H9 (cell line): ENCODE data around the gene MED15. TPM values are rescaled to one million over a fixed set of nuclear protein-coding genes. Genes with fewer than 3 reads are reported as not detected.
"Not testable (repeated sequence)": the region's sequence is repeated elsewhere in the genome, so short reads cannot be mapped to it uniquely, and the experiment has no call there.

ENCODE experiments used
- DNase-seq: peaks from one replicate; pipeline ENCODE4 v3.0.0-alpha.2; 2017
- H2AFZ ChIP-seq: one replicate; pipeline ENCODE4 v1.6.1; 2013; ENCODE audit warnings: mild to moderate bottlenecking, low read length, control low read depth, moderate library complexity
- H2AK5ac ChIP-seq: 2 replicates; pipeline ENCODE4 v1.6.1; 2013; ENCODE audit warnings: low read length, control low read depth, mixed read lengths; ENCODE audit not compliant: insufficient read length
- H2BK120ac ChIP-seq: one replicate; pipeline ENCODE4 v1.6.1; 2013; ENCODE audit warnings: low read depth, mild to moderate bottlenecking, low read length, control low read depth, inconsistent platforms; ENCODE audit not compliant: poor library complexity, severe bottlenecking
- H2BK12ac ChIP-seq: 2 replicates; pipeline ENCODE4 v1.6.1; 2013; ENCODE audit warnings: low read length, control low read depth, mixed read lengths, low read depth; ENCODE audit not compliant: insufficient read length
- H2BK15ac ChIP-seq: 2 replicates; pipeline ENCODE4 v1.6.1; 2013; ENCODE audit warnings: low read depth, low read length, control low read depth
- H2BK20ac ChIP-seq: one replicate; pipeline ENCODE4 v1.6.1; 2013; ENCODE audit warnings: low read depth, mild to moderate bottlenecking, low read length, control low read depth, inconsistent platforms; ENCODE audit not compliant: poor library complexity, severe bottlenecking
- H2BK5ac ChIP-seq: 2 replicates; pipeline ENCODE4 v1.6.1; 2013; ENCODE audit warnings: low read length, control low read depth, mixed read lengths; ENCODE audit not compliant: insufficient read length
- H3K14ac ChIP-seq: 2 replicates; pipeline ENCODE4 v1.6.1; 2013; ENCODE audit warnings: low read length, control low read depth; ENCODE audit not compliant: insufficient read depth
- H3K18ac ChIP-seq: 2 replicates; pipeline ENCODE4 v1.6.1; 2013; ENCODE audit warnings: low read depth, mild to moderate bottlenecking, mixed read lengths, low read length, control low read depth; ENCODE audit not compliant: insufficient read length
- H3K23ac ChIP-seq: 2 replicates; pipeline ENCODE4 v1.6.1; 2013; ENCODE audit warnings: low read length, control low read depth, mixed read lengths, low read depth; ENCODE audit not compliant: insufficient read length
- H3K23me2 ChIP-seq: 2 replicates; pipeline ENCODE4 v1.6.1; 2013; ENCODE audit warnings: low read depth, mild to moderate bottlenecking, mixed read lengths, low read length, control low read depth; ENCODE audit not compliant: insufficient read length, poor library complexity, severe bottlenecking
- H3K27ac ChIP-seq: 2 replicates; pipeline ENCODE4 v1.5.1; 2013; ENCODE audit warnings: low read length, control low read depth, mixed read lengths, low read depth; ENCODE audit not compliant: insufficient read length
- H3K27me3 ChIP-seq: 2 replicates; pipeline ENCODE4 v1.6.1; 2013; ENCODE audit warnings: low read length, control low read depth, inconsistent platforms; ENCODE audit not compliant: insufficient read depth
- H3K4ac ChIP-seq: 2 replicates; pipeline ENCODE4 v1.6.1; 2013; ENCODE audit warnings: low read depth, mild to moderate bottlenecking, control low read depth, inconsistent platforms, low read length, moderate library complexity
- H3K4me1 ChIP-seq: 2 replicates; pipeline ENCODE4 v1.6.1; 2013; ENCODE audit warnings: low read length, control low read depth, inconsistent platforms; ENCODE audit not compliant: insufficient read depth
- H3K4me2 ChIP-seq: 2 replicates; pipeline ENCODE4 v1.6.1; 2013; ENCODE audit warnings: low read length, control low read depth, mixed read lengths; ENCODE audit not compliant: insufficient read length, insufficient read depth
- H3K56ac ChIP-seq: 2 replicates; pipeline ENCODE4 v1.6.1; 2013; ENCODE audit warnings: low read depth, mild to moderate bottlenecking, mixed read lengths, low read length, control low read depth; ENCODE audit not compliant: insufficient read length
- H3K79me1 ChIP-seq: 2 replicates; pipeline ENCODE4 v1.6.1; 2013; ENCODE audit warnings: low read depth, mild to moderate bottlenecking, moderate library complexity, low read length, control low read depth, inconsistent platforms; ENCODE audit not compliant: insufficient read depth, poor library complexity, severe bottlenecking
- H3K79me2 ChIP-seq: 2 replicates; pipeline ENCODE4 v1.6.1; 2013; ENCODE audit warnings: low read length, control low read depth, inconsistent platforms; ENCODE audit not compliant: insufficient read depth
- H3K9ac ChIP-seq: 2 replicates; pipeline ENCODE4 v1.6.1; 2013; ENCODE audit warnings: low read length, control low read depth, mixed read lengths; ENCODE audit not compliant: insufficient read length; ENCODE audit errors: extremely low read depth
- H3K9me3 ChIP-seq: one replicate; pipeline ENCODE4 v1.6.1; 2013; ENCODE audit warnings: low read depth, low read length, inconsistent platforms; ENCODE audit not compliant: control insufficient read depth
- H3T11ph ChIP-seq: one replicate; pipeline ENCODE4 v1.6.1; 2013; ENCODE audit warnings: mild to moderate bottlenecking, low read length, control low read depth, inconsistent platforms
- H4K20me1 ChIP-seq: one replicate; pipeline ENCODE4 v1.6.1; 2013; ENCODE audit not compliant: control insufficient read depth, insufficient read length, insufficient read depth
- H4K5ac ChIP-seq: 2 replicates; pipeline ENCODE4 v1.6.1; 2013; ENCODE audit warnings: low read depth, mild to moderate bottlenecking, mixed read lengths, low read length, control low read depth; ENCODE audit not compliant: insufficient read length
- H4K8ac ChIP-seq: replicated peaks from 2 replicates; pipeline ENCODE4 v1.6.1; 2013; ENCODE audit warnings: low read length, control low read depth, mixed read lengths, low read depth; ENCODE audit not compliant: insufficient read length
- H4K91ac ChIP-seq: 2 replicates; pipeline ENCODE4 v1.6.1; 2013; ENCODE audit warnings: low read depth, mild to moderate bottlenecking, moderate library complexity, mixed read lengths, low read length, control low read depth; ENCODE audit not compliant: insufficient read length
- H3K27ac Mint-ChIP-seq, 3 experiments: 2 replicates in 2 of 3; 3 replicates in 1 of 3; pipeline ENCODE4 v1.8.0; 2020 to 2021; ENCODE audit warnings: mixed read lengths in 3 of 3, mild to moderate bottlenecking in 1 of 3, moderate library complexity in 1 of 3
- H3K27me3 Mint-ChIP-seq: 2 replicates; pipeline ENCODE4 v1.8.0; 2021; ENCODE audit warnings: low read depth, mild to moderate bottlenecking, moderate library complexity, mixed read lengths
- H3K36me3 Mint-ChIP-seq, 3 experiments: 2 replicates in 2 of 3; 3 replicates in 1 of 3; pipeline ENCODE4 v1.8.0; 2020 to 2021; ENCODE audit warnings: low read depth in 3 of 3, mixed read lengths in 3 of 3; ENCODE audit not compliant: insufficient read depth in 1 of 3
- H3K4me1 Mint-ChIP-seq, 2 experiments: 2 replicates each; pipeline ENCODE4 v1.8.0; 2020; ENCODE audit warnings: mixed read lengths in 2 of 2
- H3K4me3 Mint-ChIP-seq, 2 experiments: 2 replicates in 1 of 2; 3 replicates in 1 of 2; pipeline ENCODE4 v1.8.0; 2020 to 2021; ENCODE audit warnings: mild to moderate bottlenecking in 2 of 2, mixed read lengths in 2 of 2, moderate library complexity in 1 of 2
- H3K9me3 Mint-ChIP-seq, 2 experiments: 2 replicates in 1 of 2; 3 replicates in 1 of 2; pipeline ENCODE4 v1.8.0; 2020; ENCODE audit warnings: mild to moderate bottlenecking in 2 of 2, mixed read lengths in 2 of 2, moderate library complexity in 1 of 2
- WGBS: extraction: QIAGEN DNeasy Blood & Tissue Kit; methylation state at CpG from one replicate; pipeline ENCODE4 v1.1.7; 2013; ENCODE audit warnings: missing lambda C conversion rate, low lambda C conversion rate, mixed read lengths; ENCODE audit not compliant: insufficient read length; ENCODE audit errors: extremely low coverage; 5-methylcytosine and 5-hydroxymethylcytosine counted together
- total RNA-seq: library from RNA; stranded (reverse); gene quantifications from 2 replicates; pipeline ENCODE4 v1.2.1, GENCODE V29; 2021

The MED15 gene
- total RNA-seq, 1 experiment from 2014 or later, result 47.4 TPM

- H3K9me3 Mint-ChIP-seq, H2BK12ac ChIP-seq, H3K27ac Mint-ChIP-seq, H3K4me1 ChIP-seq, H3K4ac ChIP-seq, H2AK5ac ChIP-seq, H2BK20ac ChIP-seq, H3K9ac ChIP-seq, H3K27me3 Mint-ChIP-seq, H3K36me3 Mint-ChIP-seq, H4K20me1 ChIP-seq, H3K23me2 ChIP-seq, H3K79me2 ChIP-seq, H3T11ph ChIP-seq, H3K4me1 Mint-ChIP-seq, H4K5ac ChIP-seq, H2BK120ac ChIP-seq, H3K27ac ChIP-seq, H3K14ac ChIP-seq, H3K9me3 ChIP-seq, H3K4me2 ChIP-seq, H3K27me3 ChIP-seq, H3K23ac ChIP-seq, H2BK5ac ChIP-seq, H2AFZ ChIP-seq, H3K56ac ChIP-seq, H2BK15ac ChIP-seq, H4K8ac ChIP-seq, H3K79me1 ChIP-seq, H3K4me3 Mint-ChIP-seq, H4K91ac ChIP-seq, DNase-seq, H3K18ac ChIP-seq: not testable (repeated sequence)
- WGBS, result no CpG with 5 or more reads among the region's 6 CpGs
Observed at GRCh38 chr22:20478059-20478458, 29.4 kb upstream of the MED15 start.
